Prostate gland (tissue), 2 donors: ENCODE data around the gene AGR2.

Source experiments
- POLR2AphosphoS5 ChIP-seq: sonication (generic); formaldehyde crosslinking; IDR thresholded peaks from one replicate; pipeline ENCODE4 v1.6.1; 2017; ENCODE audit warnings: antibody characterized with exemption
- TF ChIP-seq, protein P1 (sequence below), 4 experiments: fragments of 200-600 bp in 2 of 4; fragments of 450-650 bp in 2 of 4; sonication (generic) in 2 of 4; IDR thresholded peaks; 1 replicate in 3 of 4; 2 replicates in 1 of 4; pipeline ENCODE4 v1.5.1; 2016 to 2019; ENCODE audit warnings: antibody characterized with exemption in 4 of 4, mild to moderate bottlenecking in 2 of 4, moderate library complexity in 2 of 4

DNA sequence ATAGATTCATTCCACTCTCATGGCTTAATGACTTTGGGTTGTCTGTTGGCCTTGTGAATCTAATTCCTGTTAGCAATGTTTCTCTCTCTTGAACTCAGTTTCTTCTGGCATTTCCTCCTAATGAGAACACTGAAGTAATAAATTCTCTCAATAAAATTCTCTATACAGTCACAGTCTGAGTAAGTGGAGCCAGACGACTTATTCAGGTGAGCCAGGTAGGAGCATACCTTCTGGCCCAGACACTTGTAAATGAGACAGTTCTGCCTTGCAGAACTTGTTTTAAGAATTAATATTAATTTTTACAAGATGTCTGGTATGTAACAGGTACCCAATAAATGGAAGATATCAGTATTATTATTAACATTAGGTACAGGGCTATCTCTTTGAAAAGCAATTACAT lies 28.6 kb upstream of the AGR2 start:
- TF ChIP-seq, protein P1, sequence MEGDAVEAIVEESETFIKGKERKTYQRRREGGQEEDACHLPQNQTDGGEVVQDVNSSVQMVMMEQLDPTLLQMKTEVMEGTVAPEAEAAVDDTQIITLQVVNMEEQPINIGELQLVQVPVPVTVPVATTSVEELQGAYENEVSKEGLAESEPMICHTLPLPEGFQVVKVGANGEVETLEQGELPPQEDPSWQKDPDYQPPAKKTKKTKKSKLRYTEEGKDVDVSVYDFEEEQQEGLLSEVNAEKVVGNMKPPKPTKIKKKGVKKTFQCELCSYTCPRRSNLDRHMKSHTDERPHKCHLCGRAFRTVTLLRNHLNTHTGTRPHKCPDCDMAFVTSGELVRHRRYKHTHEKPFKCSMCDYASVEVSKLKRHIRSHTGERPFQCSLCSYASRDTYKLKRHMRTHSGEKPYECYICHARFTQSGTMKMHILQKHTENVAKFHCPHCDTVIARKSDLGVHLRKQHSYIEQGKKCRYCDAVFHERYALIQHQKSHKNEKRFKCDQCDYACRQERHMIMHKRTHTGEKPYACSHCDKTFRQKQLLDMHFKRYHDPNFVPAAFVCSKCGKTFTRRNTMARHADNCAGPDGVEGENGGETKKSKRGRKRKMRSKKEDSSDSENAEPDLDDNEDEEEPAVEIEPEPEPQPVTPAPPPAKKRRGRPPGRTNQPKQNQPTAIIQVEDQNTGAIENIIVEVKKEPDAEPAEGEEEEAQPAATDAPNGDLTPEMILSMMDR (IDR thresholded peaks at IDR 0.05): no peak
- TF ChIP-seq POLR2AphosphoS5: peak; percentile 74
